Stimulated activated naive CD8-positive, alpha-beta T cell treated with anti-CD3 and anti-CD28 coated beads, Interleukin-15, amount 100 ng/mL, for 72 hours (primary cell): ENCODE measurements around the gene TMEM154.

ENCODE experiments used
- ATAC-seq: fragments of 150-1000 bp; cut with Tn5 transposase; 2 replicates; pipeline ENCODE4 v1.10.0; 2021; ENCODE audit warnings: mild to moderate bottlenecking, moderate library complexity
- DNase-seq, 2 donors: peaks; one replicate each; pipeline ENCODE4 v3.0.0; 2021 to 2022
- H3K27ac Mint-ChIP-seq, 2 donors: one replicate each; pipeline ENCODE4 v1.8.0; 2022; ENCODE audit warnings: mild to moderate bottlenecking in 2 of 2, mixed read lengths in 2 of 2, moderate library complexity in 2 of 2
- H3K27me3 Mint-ChIP-seq: one replicate; pipeline ENCODE4 v1.8.0; 2022; ENCODE audit warnings: mixed read lengths
- H3K4me1 Mint-ChIP-seq: one replicate; pipeline ENCODE4 v1.8.0; 2022; ENCODE audit warnings: mild to moderate bottlenecking, mixed read lengths
- H3K4me3 Mint-ChIP-seq, 2 donors: one replicate each; pipeline ENCODE4 v1.8.0; 2022; ENCODE audit warnings: mild to moderate bottlenecking in 2 of 2, mixed read lengths in 2 of 2, moderate library complexity in 1 of 2
- H3K9me3 Mint-ChIP-seq, 2 donors: one replicate each; pipeline ENCODE4 v1.8.0; 2022; ENCODE audit warnings: mixed read lengths in 2 of 2

TMEM154 gene

GRCh38 chr4:152630324-152630723 is 49.5 kb downstream of the TMEM154 start:
- ATAC-seq (no peak), DNase-seq (no peak)
- no peak overlapping the region for H3K27ac Mint-ChIP-seq
- peaks cover 6% of the 10 kb centered on the region for H3K4me1 Mint-ChIP-seq
- no peak overlapping the region for H3K4me3 Mint-ChIP-seq
- H3K27me3 Mint-ChIP-seq, result no peaks in the 10 kb centered on the region
- no peaks in the 10 kb centered on the region for H3K9me3 Mint-ChIP-seq

GRCh38 chr4:152629908-152630307 is 49.9 kb downstream of the TMEM154 start:
- Mint-ChIP-seq H3K9me3 (no peaks in the 10 kb centered on the region), H3K27ac (no peak overlapping the region), H3K4me3 (no peak overlapping the region), H3K27me3 (no peaks in the 10 kb centered on the region), H3K4me1 (peaks cover 6% of the 10 kb centered on the region)
- ATAC-seq (no peak), DNase-seq (no peak)

GRCh38 chr4:152628128-152628527 is 51.7 kb downstream of the TMEM154 start:
- no peaks in the 10 kb centered on the region for H3K9me3 Mint-ChIP-seq
- no peak for DNase-seq

GRCh38 chr4:152626790-152627189 is 53.0 kb downstream of the TMEM154 start:
- Mint-ChIP-seq H3K27me3 (no peaks in the 10 kb centered on the region), H3K4me1 (no peaks in the 10 kb centered on the region), H3K4me3 (no peak overlapping the region), H3K9me3 (no peaks in the 10 kb centered on the region), H3K27ac (peak overlapping the region in 1 of 2 donors; percentile 50)
- ATAC-seq, result no peak
- no peak for DNase-seq

More at GRCh38 chr4:152628128-152628527, 51.7 kb downstream of the TMEM154 start:
- no peak overlapping the region for H3K27ac Mint-ChIP-seq
- H3K4me3 Mint-ChIP-seq, result no peak overlapping the region
- H3K27me3 Mint-ChIP-seq, result no peaks in the 10 kb centered on the region
- no peak for ATAC-seq
- no peaks in the 10 kb centered on the region for H3K4me1 Mint-ChIP-seq

GRCh38 chr4:152620915-152621314 is 58.9 kb downstream of the TMEM154 start:
- no peak overlapping the region for H3K4me3 Mint-ChIP-seq
- H3K27ac Mint-ChIP-seq, result no peak overlapping the region
- H3K9me3 Mint-ChIP-seq, result no peaks in the 10 kb centered on the region
- no peaks in the 10 kb centered on the region for H3K4me1 Mint-ChIP-seq
- ATAC-seq (no peak), DNase-seq (no peak)
- H3K27me3 Mint-ChIP-seq, result no peaks in the 10 kb centered on the region

GRCh38 chr4:152620218-152620617 is 59.6 kb downstream of the TMEM154 start:
- Mint-ChIP-seq H3K27ac (no peak overlapping the region), H3K4me1 (no peaks in the 10 kb centered on the region), H3K27me3 (peaks cover 4% of the 10 kb centered on the region), H3K9me3 (no peaks in the 10 kb centered on the region), H3K4me3 (no peak overlapping the region)
- DNase-seq (no peak), ATAC-seq (no peak)

- H3K27ac Mint-ChIP-seq, result no peak overlapping the region
- H3K27me3 Mint-ChIP-seq, result peaks cover 11% of the 10 kb centered on the region
- DNase-seq, result no peak
- H3K9me3 Mint-ChIP-seq, result no peaks in the 10 kb centered on the region
- no peaks in the 10 kb centered on the region for H3K4me1 Mint-ChIP-seq
- H3K4me3 Mint-ChIP-seq, result no peak overlapping the region
- ATAC-seq, result no peak
Observed at GRCh38 chr4:152619556-152619955, 60.2 kb downstream of the TMEM154 start.

GRCh38 chr4:152618971-152619370 is 60.8 kb downstream of the TMEM154 start:
- Mint-ChIP-seq H3K9me3 (no peaks in the 10 kb centered on the region), H3K27ac (no peak overlapping the region), H3K4me1 (no peaks in the 10 kb centered on the region), H3K4me3 (no peak overlapping the region), H3K27me3 (peaks cover 17% of the 10 kb centered on the region)
- ATAC-seq, result no peak
- no peak for DNase-seq

GRCh38 chr4:152616804-152617203 is 63.0 kb downstream of the TMEM154 start:
- no peaks in the 10 kb centered on the region for H3K9me3 Mint-ChIP-seq
- no peak for ATAC-seq
- peaks cover 28% of the 10 kb centered on the region for H3K27me3 Mint-ChIP-seq
- no peak overlapping the region for H3K27ac Mint-ChIP-seq
- DNase-seq, result no peak
- no peak overlapping the region for H3K4me3 Mint-ChIP-seq
- no peaks in the 10 kb centered on the region for H3K4me1 Mint-ChIP-seq

- ATAC-seq (no peak), DNase-seq (no peak)
- no peaks in the 10 kb centered on the region for H3K9me3 Mint-ChIP-seq
- H3K4me3 Mint-ChIP-seq, result no peak overlapping the region
- no peaks in the 10 kb centered on the region for H3K4me1 Mint-ChIP-seq
- peaks cover 28% of the 10 kb centered on the region for H3K27me3 Mint-ChIP-seq
- H3K27ac Mint-ChIP-seq, result peak overlapping the region in 1 of 2 donors; percentile 3
Observed at GRCh38 chr4:152613841-152614721, 65.7 kb downstream of the TMEM154 start.

GRCh38 chr4:152613351-152613750 is 66.4 kb downstream of the TMEM154 start:
- Mint-ChIP-seq H3K9me3 (no peaks in the 10 kb centered on the region), H3K27ac (peak overlapping the region; percentile 3 to 4), H3K4me3 (no peak overlapping the region), H3K27me3 (peaks cover 28% of the 10 kb centered on the region), H3K4me1 (no peaks in the 10 kb centered on the region)
- no peak for DNase-seq
- ATAC-seq, result no peak

- no peak for ATAC-seq
- H3K27me3 Mint-ChIP-seq, result peaks cover 23% of the 10 kb centered on the region
- H3K4me1 Mint-ChIP-seq, result no peaks in the 10 kb centered on the region
- no peak overlapping the region for H3K27ac Mint-ChIP-seq
- H3K4me3 Mint-ChIP-seq, result no peak overlapping the region
- no peak for DNase-seq
- no peaks in the 10 kb centered on the region for H3K9me3 Mint-ChIP-seq
Observed at GRCh38 chr4:152610131-152610530, 69.7 kb downstream of the TMEM154 start.

GRCh38 chr4:152609481-152609880 is 70.3 kb downstream of the TMEM154 start:
- Mint-ChIP-seq H3K27me3 (peaks cover 17% of the 10 kb centered on the region), H3K9me3 (no peaks in the 10 kb centered on the region), H3K27ac (no peak overlapping the region), H3K4me3 (no peak overlapping the region), H3K4me1 (no peaks in the 10 kb centered on the region)
- ATAC-seq, result no peak
- DNase-seq, result no peak

- no peak overlapping the region for H3K4me3 Mint-ChIP-seq
- peak overlapping the region in 1 of 2 donors; percentile 60 for H3K27ac Mint-ChIP-seq
- DNase-seq (no peak), ATAC-seq (no peak)
- no peaks in the 10 kb centered on the region for H3K27me3 Mint-ChIP-seq
- no peaks in the 10 kb centered on the region for H3K4me1 Mint-ChIP-seq
- peaks cover 0 to 4% of the 10 kb centered on the region in 2 donors for H3K9me3 Mint-ChIP-seq
Observed at GRCh38 chr4:152607178-152607577, 72.6 kb downstream of the TMEM154 start.

GRCh38 chr4:152606753-152607152 is 73.0 kb downstream of the TMEM154 start:
- H3K9me3 Mint-ChIP-seq, result peaks cover 0 to 4% of the 10 kb centered on the region in 2 donors
- no peak overlapping the region for H3K4me3 Mint-ChIP-seq
- H3K27ac Mint-ChIP-seq, result no peak overlapping the region
- ATAC-seq, result no peak
- H3K27me3 Mint-ChIP-seq, result no peaks in the 10 kb centered on the region
- H3K4me1 Mint-ChIP-seq, result no peaks in the 10 kb centered on the region
- DNase-seq, result no peak

GRCh38 chr4:152605641-152606335 is 74.0 kb downstream of the TMEM154 start:
- H3K27me3 Mint-ChIP-seq, result no peaks in the 10 kb centered on the region
- no peak overlapping the region for H3K4me3 Mint-ChIP-seq
- H3K4me1 Mint-ChIP-seq, result no peaks in the 10 kb centered on the region
- no peak overlapping the region for H3K27ac Mint-ChIP-seq
- no peak for ATAC-seq
- no peak for DNase-seq
- H3K9me3 Mint-ChIP-seq, result peaks cover 0 to 4% of the 10 kb centered on the region in 2 donors
